ENCODE measurements around the gene LARP6.

DNA sequence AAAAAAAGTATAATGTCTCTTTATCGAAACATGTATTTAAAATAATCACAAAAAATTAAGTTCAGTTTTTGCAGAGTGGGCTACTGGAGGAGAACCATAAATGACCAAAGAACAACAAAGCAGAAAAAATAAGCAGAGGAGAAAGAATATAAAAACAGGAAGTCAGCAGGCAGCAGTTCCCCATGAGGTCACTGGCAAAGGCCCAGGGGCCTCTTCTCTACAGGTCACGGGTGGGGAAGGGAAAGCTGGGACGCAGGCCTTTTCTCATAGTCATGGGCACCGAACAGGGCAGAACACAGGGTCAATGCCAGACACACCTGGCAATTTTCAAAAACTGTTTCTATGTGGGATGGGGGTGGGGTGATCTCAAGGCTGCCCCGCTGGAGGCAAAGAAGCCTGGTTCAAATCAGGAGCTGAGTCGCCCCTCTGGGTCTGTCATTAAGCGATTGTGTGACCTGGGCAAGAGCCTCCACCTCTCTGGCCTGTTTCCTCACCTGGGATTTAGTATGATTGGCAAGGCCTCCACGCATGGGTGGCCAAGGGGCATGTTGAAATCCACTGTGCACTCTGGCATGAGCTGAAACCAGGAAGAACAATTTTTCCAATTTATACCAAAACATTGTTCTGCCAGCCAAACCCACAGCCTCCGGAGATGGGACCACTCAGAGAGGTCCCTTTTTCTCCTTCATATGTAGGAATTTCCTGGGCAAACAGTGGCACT is 46.8 kb downstream of the LARP6 start:
- TF ChIP-seq, protein P1, sequence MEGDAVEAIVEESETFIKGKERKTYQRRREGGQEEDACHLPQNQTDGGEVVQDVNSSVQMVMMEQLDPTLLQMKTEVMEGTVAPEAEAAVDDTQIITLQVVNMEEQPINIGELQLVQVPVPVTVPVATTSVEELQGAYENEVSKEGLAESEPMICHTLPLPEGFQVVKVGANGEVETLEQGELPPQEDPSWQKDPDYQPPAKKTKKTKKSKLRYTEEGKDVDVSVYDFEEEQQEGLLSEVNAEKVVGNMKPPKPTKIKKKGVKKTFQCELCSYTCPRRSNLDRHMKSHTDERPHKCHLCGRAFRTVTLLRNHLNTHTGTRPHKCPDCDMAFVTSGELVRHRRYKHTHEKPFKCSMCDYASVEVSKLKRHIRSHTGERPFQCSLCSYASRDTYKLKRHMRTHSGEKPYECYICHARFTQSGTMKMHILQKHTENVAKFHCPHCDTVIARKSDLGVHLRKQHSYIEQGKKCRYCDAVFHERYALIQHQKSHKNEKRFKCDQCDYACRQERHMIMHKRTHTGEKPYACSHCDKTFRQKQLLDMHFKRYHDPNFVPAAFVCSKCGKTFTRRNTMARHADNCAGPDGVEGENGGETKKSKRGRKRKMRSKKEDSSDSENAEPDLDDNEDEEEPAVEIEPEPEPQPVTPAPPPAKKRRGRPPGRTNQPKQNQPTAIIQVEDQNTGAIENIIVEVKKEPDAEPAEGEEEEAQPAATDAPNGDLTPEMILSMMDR (conservative IDR thresholded peaks at IDR 0.05; ENCODE audit: low read length), result no peak
- no peak for TF ChIP-seq EZH2phosphoT487 (IDR thresholded peaks at IDR 0.05; ENCODE audit: borderline replicate concordance)

Measured in Loucy (cell line).